Tibial artery (tissue), 4 donors: ENCODE measurements around the gene RANBP10.

ENCODE experiments used
- DNase-seq, 2 donors: peaks; one replicate each; pipeline ENCODE4 v3.0.0-alpha.2; 2019
- H3K27ac ChIP-seq, 2 donors: fragments of 200-600 bp; sonication (generic) in 1 of 2; 1 replicate in 1 of 2; 2 replicates in 1 of 2; pipeline ENCODE4 v1.5.1; 2018 to 2019; ENCODE audit warnings: mild to moderate bottlenecking in 1 of 2
- H3K27me3 ChIP-seq, 2 donors: fragments of 200-600 bp; sonication (generic) in 1 of 2; one replicate each; pipeline versions ENCODE4 v1.5.1 to v1.6.0; 2016 to 2019
- H3K36me3 ChIP-seq, 3 donors: fragments of 200-600 bp; sonication (generic) in 2 of 3; one replicate each; pipeline ENCODE4 v1.5.1; 2016 to 2019; ENCODE audit warnings: mild to moderate bottlenecking in 2 of 3
- H3K4me1 ChIP-seq, 4 donors: fragments of 200-600 bp; sonication (generic) in 2 of 4; 1 replicate in 3 of 4; 2 replicates in 1 of 4; pipeline ENCODE4 v1.5.1; 2016 to 2019
- H3K4me3 ChIP-seq, 2 donors: fragments of 200-600 bp; sonication (generic) in 1 of 2; 1 replicate in 1 of 2; 2 replicates in 1 of 2; pipeline ENCODE4 v1.5.1; 2018 to 2019; ENCODE audit warnings: mild to moderate bottlenecking in 2 of 2
- H3K9me3 ChIP-seq, 3 donors: fragments of 200-600 bp; sonication (generic) in 1 of 3; one replicate each; pipeline ENCODE4 v1.5.1; 2016 to 2019
- CTCF ChIP-seq, 2 experiments: fragments of 200-600 bp in 1 of 2; fragments of 450-650 bp in 1 of 2; IDR thresholded peaks; one replicate each; pipeline ENCODE4 v1.5.1; 2017 to 2019; ENCODE audit warnings: antibody characterized with exemption in 2 of 2, mild to moderate bottlenecking in 1 of 2, moderate library complexity in 1 of 2
- intact Hi-C: fragments of 100-400 bp; cut with DNase I; formaldehyde crosslinking; loops from one replicate; pipeline ENCODE4 v1.15.0; 2023; ENCODE audit warnings: low total_unique reads

Gene RANBP10

GRCh38 chr16:67685388-67686112 is 120.8 kb downstream of the RANBP10 start:
- TF ChIP-seq CTCF (IDR thresholded peaks at IDR 0.05): no peak
- H3K9me3 ChIP-seq: no peaks in the 10 kb centered on the region
- peaks cover 4 to 38% (median 12%) of the 10 kb centered on the region in 3 donors for H3K36me3 ChIP-seq
- no peaks in the 10 kb centered on the region for H3K4me1 ChIP-seq
- H3K27me3 ChIP-seq: no peaks in the 10 kb centered on the region
- intact Hi-C loops: no loop called here
- DNase-seq: no peak
- no peak overlapping the region for H3K4me3 ChIP-seq
- no peak overlapping the region for H3K27ac ChIP-seq

GRCh38 chr16:67683767-67684166 is 122.6 kb downstream of the RANBP10 start:
- Histone ChIP-seq H3K27ac (no peak overlapping the region), H3K36me3 (peaks cover 4 to 46% (median 18%) of the 10 kb centered on the region in 3 donors), H3K4me1 (no peaks in the 10 kb centered on the region), H3K9me3 (no peaks in the 10 kb centered on the region), H3K27me3 (no peaks in the 10 kb centered on the region), H3K4me3 (no peak overlapping the region)
- no peak for DNase-seq
- intact Hi-C loops: no loop called here
- no peak for TF ChIP-seq CTCF (IDR thresholded peaks at IDR 0.05)

- no peak overlapping the region for H3K27ac ChIP-seq
- no peak for TF ChIP-seq CTCF (IDR thresholded peaks at IDR 0.05)
- peaks cover 1 to 45% (median 20%) of the 10 kb centered on the region in 3 donors for H3K36me3 ChIP-seq
- peaks cover 0 to 6% (median 0%) of the 10 kb centered on the region in 4 donors for H3K4me1 ChIP-seq
- H3K27me3 ChIP-seq: no peaks in the 10 kb centered on the region
- no peaks in the 10 kb centered on the region for H3K9me3 ChIP-seq
- DNase-seq: no peak
- intact Hi-C loops: loop anchor here (10.0 kb wide), 1 partner anchor 245 kb away; no protein-coding TSS in a partner anchor
- no peak overlapping the region for H3K4me3 ChIP-seq
These were observed 126.1 kb downstream of the RANBP10 start for GRCh38 chr16:67679935-67680897.

- intact Hi-C loops: loop anchor here (10.0 kb wide), 1 partner anchor 246 kb away; no protein-coding TSS in a partner anchor
- Histone ChIP-seq H3K9me3 (no peaks in the 10 kb centered on the region), H3K4me3 (no peak overlapping the region), H3K27ac (no peak overlapping the region), H3K4me1 (peaks cover 0 to 23% (median 4%) of the 10 kb centered on the region in 4 donors), H3K27me3 (no peaks in the 10 kb centered on the region), H3K36me3 (peaks cover 0 to 37% (median 12%) of the 10 kb centered on the region in 3 donors)
- TF ChIP-seq CTCF (IDR thresholded peaks at IDR 0.05): no peak
- DNase-seq: no peak
These were observed 127.9 kb downstream of the RANBP10 start for GRCh38 chr16:67678354-67679023.

GRCh38 chr16:67677712-67678111 is 128.6 kb downstream of the RANBP10 start:
- no peak for TF ChIP-seq CTCF (IDR thresholded peaks at IDR 0.05)
- Histone ChIP-seq H3K27me3 (no peaks in the 10 kb centered on the region), H3K4me3 (no peak overlapping the region), H3K27ac (no peak overlapping the region), H3K9me3 (no peaks in the 10 kb centered on the region), H3K36me3 (peaks cover 0 to 29% (median 12%) of the 10 kb centered on the region in 3 donors), H3K4me1 (peaks cover 0 to 31% (median 4%) of the 10 kb centered on the region in 4 donors)
- DNase-seq: no peak
- intact Hi-C loops: loop anchor here (10.0 kb wide), 1 partner anchor 247 kb away; no protein-coding TSS in a partner anchor
